WTC11 (cell line): ENCODE measurements around the gene PBX4. TPM values are rescaled to one million over a fixed set of nuclear protein-coding genes. Genes with fewer than 3 reads are reported as not detected.

ENCODE experiments used
- ATAC-seq: fragments of 200-7000 bp; cut with Tn5 transposase; 2 replicates; pipeline ENCODE4 v1.10.0; 2021; ENCODE audit warnings: mild to moderate bottlenecking, moderate library complexity
- CTCF ChIA-PET: fragments of 300-600 bp; sonication (Branson Sonifier 250); formaldehyde crosslinking; loops from one replicate; lab custom pipeline; 2021; ENCODE audit warnings: antibody characterized with exemption; lab: Charles Lee
- POLR2A ChIA-PET: fragments of 350-600 bp; sonication (Branson Sonifier 250); formaldehyde crosslinking; loops from one replicate; lab custom pipeline; 2021; ENCODE audit warnings: antibody characterized with exemption; lab: Charles Lee
- DNase-seq: peaks from one replicate; pipeline ENCODE4 v3.0.0; 2021; ENCODE audit warnings: low spot score
- H3K27ac Mint-ChIP-seq: 2 replicates; pipeline ENCODE4 v1.8.0; 2021; ENCODE audit warnings: mixed read lengths
- H3K27me3 Mint-ChIP-seq: 2 replicates; pipeline ENCODE4 v1.8.0; 2021; ENCODE audit warnings: low read depth, mild to moderate bottlenecking, moderate library complexity, mixed read lengths
- H3K36me3 Mint-ChIP-seq: 2 replicates; pipeline ENCODE4 v1.8.0; 2021; ENCODE audit warnings: mixed read lengths
- H3K4me1 Mint-ChIP-seq: 2 replicates; pipeline ENCODE4 v1.8.0; 2022; ENCODE audit warnings: mixed read lengths
- H3K4me3 Mint-ChIP-seq: 2 replicates; pipeline ENCODE4 v1.8.0; 2021; ENCODE audit warnings: mild to moderate bottlenecking, moderate library complexity, mixed read lengths
- H3K9me3 Mint-ChIP-seq: 2 replicates; pipeline ENCODE4 v1.8.0; 2021; ENCODE audit warnings: mixed read lengths
- CREB1 ChIP-seq: sonication (generic); formaldehyde crosslinking; IDR thresholded peaks from 2 replicates; pipeline ENCODE4 v1.8.0; 2023; ENCODE audit warnings: mild to moderate bottlenecking, missing genetic modification reagents
- ELF4 ChIP-seq: sonication (generic); formaldehyde crosslinking; IDR thresholded peaks from 2 replicates; pipeline ENCODE4 v1.8.1; 2022; ENCODE audit warnings: low read depth, mild to moderate bottlenecking, moderate library complexity, missing genetic modification reagents
- ESRRA ChIP-seq: sonication (generic); formaldehyde crosslinking; IDR thresholded peaks from 2 replicates; pipeline ENCODE4 v1.8.1; 2022; ENCODE audit warnings: mild to moderate bottlenecking, missing genetic modification reagents, borderline replicate concordance
- GABPB1 ChIP-seq: sonication (generic); formaldehyde crosslinking; IDR thresholded peaks from 2 replicates; pipeline ENCODE4 v1.8.1; 2023; ENCODE audit warnings: mild to moderate bottlenecking, missing genetic modification reagents
- JAZF1 ChIP-seq: fragments of 250-450 bp; sonication (Bioruptor Pico); IDR thresholded peaks from 2 replicates; pipeline ENCODE4 v1.9.0; 2021; ENCODE audit warnings: moderate library complexity, mild to moderate bottlenecking, inconsistent platforms
- MYBL2 ChIP-seq: sonication (generic); formaldehyde crosslinking; IDR thresholded peaks from 2 replicates; pipeline ENCODE4 v1.8.1; 2023; ENCODE audit warnings: mild to moderate bottlenecking, moderate library complexity, missing genetic modification reagents
- NFE2L1 ChIP-seq: sonication (generic); formaldehyde crosslinking; IDR thresholded peaks from 2 replicates; pipeline ENCODE4 v1.8.1; 2023; ENCODE audit warnings: missing genetic modification reagents
- RELA ChIP-seq: sonication (generic); formaldehyde crosslinking; IDR thresholded peaks from 2 replicates; pipeline ENCODE4 v1.8.1; 2022; ENCODE audit warnings: missing genetic modification reagents, mild to moderate bottlenecking, borderline replicate concordance
- RORB ChIP-seq: fragments of 250-450 bp; sonication (Bioruptor Pico); IDR thresholded peaks from 2 replicates; pipeline ENCODE4 v1.9.0; 2021; ENCODE audit warnings: mild to moderate bottlenecking
- SMAD3 ChIP-seq: sonication (generic); formaldehyde crosslinking; IDR thresholded peaks from 2 replicates; pipeline ENCODE4 v1.8.0; 2022; ENCODE audit warnings: missing genetic modification reagents, mild to moderate bottlenecking, borderline replicate concordance
- SP1 ChIP-seq: sonication (generic); formaldehyde crosslinking; conservative IDR thresholded peaks from 2 replicates; pipeline ENCODE4 v1.8.1; 2022; ENCODE audit warnings: missing genetic modification reagents
- TEAD1 ChIP-seq: sonication (generic); formaldehyde crosslinking; IDR thresholded peaks from 2 replicates; pipeline ENCODE4 v1.8.0; 2022; ENCODE audit warnings: mild to moderate bottlenecking, missing genetic modification reagents
- ZBTB21 ChIP-seq: sonication (generic); formaldehyde crosslinking; IDR thresholded peaks from 2 replicates; pipeline ENCODE4 v1.8.1; 2023; ENCODE audit warnings: mild to moderate bottlenecking, missing genetic modification reagents, borderline replicate concordance
- ZNF121 ChIP-seq: sonication (generic); formaldehyde crosslinking; IDR thresholded peaks from 2 replicates; pipeline ENCODE4 v1.8.0; 2023; ENCODE audit warnings: missing genetic modification reagents
- ZNF138 ChIP-seq: sonication (generic); formaldehyde crosslinking; conservative IDR thresholded peaks from 2 replicates; pipeline ENCODE4 v1.8.1; 2022; ENCODE audit warnings: mild to moderate bottlenecking, moderate library complexity, missing genetic modification reagents
- ZNF317 ChIP-seq: sonication (generic); formaldehyde crosslinking; IDR thresholded peaks from 2 replicates; pipeline ENCODE4 v1.8.1; 2023; ENCODE audit warnings: low read depth, mild to moderate bottlenecking, moderate library complexity, missing genetic modification reagents, borderline replicate concordance
- ZNF416 ChIP-seq: fragments of 250-450 bp; sonication (Bioruptor Pico); IDR thresholded peaks from 2 replicates; pipeline ENCODE4 v1.9.0; 2021; ENCODE audit warnings: mild to moderate bottlenecking, inconsistent platforms
- total RNA-seq: library from RNA; stranded (reverse); gene quantifications from 3 replicates; pipeline ENCODE4 v1.2.3, GENCODE V29; 2021
- TF ChIP-seq, protein P1 (sequence below): sonication (generic); formaldehyde crosslinking; conservative IDR thresholded peaks from 2 replicates; pipeline ENCODE4 v1.8.1; 2023; ENCODE audit warnings: mild to moderate bottlenecking, low read depth, missing genetic modification reagents, moderate library complexity
- TF ChIP-seq, protein P2 (sequence below): sonication (generic); formaldehyde crosslinking; IDR thresholded peaks from 2 replicates; pipeline ENCODE4 v1.8.0; 2022; ENCODE audit warnings: mild to moderate bottlenecking, missing genetic modification reagents
- TF ChIP-seq, protein P3 (sequence below): sonication (generic); formaldehyde crosslinking; IDR thresholded peaks from 2 replicates; pipeline ENCODE4 v1.8.0; 2022; ENCODE audit warnings: mild to moderate bottlenecking, missing genetic modification reagents
- TF ChIP-seq, protein P4 (sequence below): fragments of 250-450 bp; sonication (Bioruptor Pico); IDR thresholded peaks from 2 replicates; pipeline ENCODE4 v1.9.0; 2021; ENCODE audit warnings: moderate library complexity, mild to moderate bottlenecking, inconsistent platforms, borderline replicate concordance
- TF ChIP-seq, protein P5 (sequence below): sonication (generic); formaldehyde crosslinking; IDR thresholded peaks from 2 replicates; pipeline ENCODE4 v1.8.0; 2023; ENCODE audit warnings: missing genetic modification reagents, mild to moderate bottlenecking, borderline replicate concordance
- TF ChIP-seq, protein P6 (sequence below): fragments of 250-450 bp; sonication (Bioruptor Pico); conservative IDR thresholded peaks from 2 replicates; pipeline ENCODE4 v1.9.0; 2021; ENCODE audit warnings: mild to moderate bottlenecking

PBX4 gene
- total RNA-seq, 1 experiment from 2014 or later, result 3.2 TPM

DNA sequence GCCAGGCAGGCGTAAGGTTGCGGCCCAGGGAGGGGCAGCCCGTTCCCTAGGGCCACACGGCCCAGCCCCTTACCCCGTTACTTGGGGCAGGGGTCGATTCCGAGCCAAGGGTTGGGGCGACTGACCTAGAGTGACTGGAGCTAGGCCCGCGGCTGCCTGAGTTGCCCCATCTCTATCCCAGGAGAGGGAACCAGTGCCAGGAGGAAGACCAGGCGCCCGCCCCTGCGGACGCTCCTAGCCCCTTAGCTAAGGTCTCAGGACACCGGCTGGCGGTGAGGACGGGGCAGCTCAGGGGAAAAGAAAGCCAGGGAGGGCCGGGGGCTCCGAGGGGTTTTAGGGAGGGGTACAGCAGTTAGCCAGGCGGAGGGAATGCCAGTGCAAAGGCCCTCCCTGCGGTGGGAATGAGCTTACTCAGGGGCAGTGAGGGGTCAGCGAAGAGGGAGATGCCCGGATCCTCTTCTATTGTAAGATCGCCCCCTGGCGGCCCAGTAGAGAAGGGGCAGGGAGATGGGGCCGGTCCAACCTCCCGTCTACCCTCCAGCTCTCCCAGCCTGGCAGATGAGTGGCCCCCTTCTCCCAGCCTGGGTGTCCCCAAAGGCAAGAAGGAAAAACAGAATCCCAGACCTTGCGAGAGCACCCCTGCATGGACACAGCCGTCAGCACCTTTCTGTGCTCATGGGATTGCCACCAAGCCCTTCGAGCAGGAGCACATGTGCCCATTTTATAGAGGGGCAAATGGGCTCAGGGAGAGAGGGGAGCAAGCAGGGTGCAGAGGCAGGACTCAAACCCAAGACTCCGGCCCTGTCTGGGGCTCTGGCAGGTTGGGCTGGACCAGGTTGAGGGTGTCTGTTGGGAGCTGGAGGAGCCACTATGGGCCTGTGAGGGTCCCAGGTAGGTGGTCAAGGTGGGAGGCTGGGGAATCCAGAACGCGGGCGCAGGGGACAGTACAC is 64.1 kb downstream of the PBX4 start (continued):
- TF ChIP-seq, protein P1, sequence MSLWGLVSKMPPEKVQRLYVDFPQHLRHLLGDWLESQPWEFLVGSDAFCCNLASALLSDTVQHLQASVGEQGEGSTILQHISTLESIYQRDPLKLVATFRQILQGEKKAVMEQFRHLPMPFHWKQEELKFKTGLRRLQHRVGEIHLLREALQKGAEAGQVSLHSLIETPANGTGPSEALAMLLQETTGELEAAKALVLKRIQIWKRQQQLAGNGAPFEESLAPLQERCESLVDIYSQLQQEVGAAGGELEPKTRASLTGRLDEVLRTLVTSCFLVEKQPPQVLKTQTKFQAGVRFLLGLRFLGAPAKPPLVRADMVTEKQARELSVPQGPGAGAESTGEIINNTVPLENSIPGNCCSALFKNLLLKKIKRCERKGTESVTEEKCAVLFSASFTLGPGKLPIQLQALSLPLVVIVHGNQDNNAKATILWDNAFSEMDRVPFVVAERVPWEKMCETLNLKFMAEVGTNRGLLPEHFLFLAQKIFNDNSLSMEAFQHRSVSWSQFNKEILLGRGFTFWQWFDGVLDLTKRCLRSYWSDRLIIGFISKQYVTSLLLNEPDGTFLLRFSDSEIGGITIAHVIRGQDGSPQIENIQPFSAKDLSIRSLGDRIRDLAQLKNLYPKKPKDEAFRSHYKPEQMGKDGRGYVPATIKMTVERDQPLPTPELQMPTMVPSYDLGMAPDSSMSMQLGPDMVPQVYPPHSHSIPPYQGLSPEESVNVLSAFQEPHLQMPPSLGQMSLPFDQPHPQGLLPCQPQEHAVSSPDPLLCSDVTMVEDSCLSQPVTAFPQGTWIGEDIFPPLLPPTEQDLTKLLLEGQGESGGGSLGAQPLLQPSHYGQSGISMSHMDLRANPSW (CRISPR knock-in tag), result no peak
- TF ChIP-seq, protein P2, sequence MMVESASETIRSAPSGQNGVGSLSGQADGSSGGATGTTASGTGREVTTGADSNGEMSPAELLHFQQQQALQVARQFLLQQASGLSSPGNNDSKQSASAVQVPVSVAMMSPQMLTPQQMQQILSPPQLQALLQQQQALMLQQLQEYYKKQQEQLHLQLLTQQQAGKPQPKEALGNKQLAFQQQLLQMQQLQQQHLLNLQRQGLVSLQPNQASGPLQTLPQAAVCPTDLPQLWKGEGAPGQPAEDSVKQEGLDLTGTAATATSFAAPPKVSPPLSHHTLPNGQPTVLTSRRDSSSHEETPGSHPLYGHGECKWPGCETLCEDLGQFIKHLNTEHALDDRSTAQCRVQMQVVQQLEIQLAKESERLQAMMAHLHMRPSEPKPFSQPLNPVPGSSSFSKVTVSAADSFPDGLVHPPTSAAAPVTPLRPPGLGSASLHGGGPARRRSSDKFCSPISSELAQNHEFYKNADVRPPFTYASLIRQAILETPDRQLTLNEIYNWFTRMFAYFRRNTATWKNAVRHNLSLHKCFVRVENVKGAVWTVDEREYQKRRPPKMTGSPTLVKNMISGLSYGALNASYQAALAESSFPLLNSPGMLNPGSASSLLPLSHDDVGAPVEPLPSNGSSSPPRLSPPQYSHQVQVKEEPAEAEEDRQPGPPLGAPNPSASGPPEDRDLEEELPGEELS (CRISPR knock-in tag), result no peak
- TF ChIP-seq SP1 (CRISPR knock-in tag), result 0 out of 2 replicates have a peak, but pooled peaks have one; percentile 26
- no peak for TF ChIP-seq JAZF1
- no peak for TF ChIP-seq CREB1 (CRISPR knock-in tag)
- TF ChIP-seq TEAD1 (CRISPR knock-in tag), result 0 out of 2 replicates have a peak, but pooled peaks have one; percentile 26
- no peak for TF ChIP-seq ESRRA (CRISPR knock-in tag)
- no peak for TF ChIP-seq GABPB1
- TF ChIP-seq, protein P3, sequence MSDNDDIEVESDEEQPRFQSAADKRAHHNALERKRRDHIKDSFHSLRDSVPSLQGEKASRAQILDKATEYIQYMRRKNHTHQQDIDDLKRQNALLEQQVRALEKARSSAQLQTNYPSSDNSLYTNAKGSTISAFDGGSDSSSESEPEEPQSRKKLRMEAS (CRISPR knock-in tag), result no peak
- TF ChIP-seq SMAD3 (CRISPR knock-in tag), result no peak
- TF ChIP-seq NFE2L1 (CRISPR knock-in tag), result no peak
- TF ChIP-seq MYBL2 (CRISPR knock-in tag), result no peak

DNA sequence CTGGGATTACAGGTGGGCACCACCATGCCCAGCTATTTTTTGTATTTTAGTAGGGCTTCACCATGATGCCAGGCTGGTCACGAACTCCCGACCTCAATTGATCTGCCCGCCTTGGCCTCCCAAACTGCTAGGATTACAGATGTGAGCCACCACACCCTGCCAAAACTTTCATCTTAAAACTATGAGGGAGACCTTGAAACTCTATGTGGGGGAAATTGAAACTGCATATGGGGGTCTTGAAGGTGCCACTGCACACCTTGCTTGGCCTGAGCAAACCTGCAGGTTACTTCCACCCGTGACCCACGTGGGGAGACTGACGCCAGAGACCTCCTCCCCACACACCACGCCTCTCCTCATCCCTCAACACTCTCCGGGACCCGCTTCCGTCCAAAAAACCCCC is 64.8 kb downstream of the PBX4 start:
- no peak overlapping the region for H3K4me3 Mint-ChIP-seq
- no peaks in the 10 kb centered on the region for H3K4me1 Mint-ChIP-seq
- POLR2A ChIA-PET, result interaction anchor here (1.0 to 1.1 kb wide), 3 partner anchors 21 to 395 kb away, joined by 3 to 6 read pairs (median 3); partner anchors contain the start of gene GMIP
- no peak for ATAC-seq
- H3K27ac Mint-ChIP-seq, result no peak overlapping the region
- CTCF ChIA-PET, result interaction anchor here (0.7 to 9.9 kb wide), 58 partner anchors 8 to 406 kb away, joined by 3 to 408 read pairs (median 5); partner anchors contain the start of genes CILP2, GATAD2A, GMIP and LPAR2
- H3K9me3 Mint-ChIP-seq, result no peaks in the 10 kb centered on the region
- no peaks in the 10 kb centered on the region for H3K36me3 Mint-ChIP-seq
- no peak for DNase-seq
- no peaks in the 10 kb centered on the region for H3K27me3 Mint-ChIP-seq
- TF ChIP-seq ZNF416 (no peak), ZNF138 (CRISPR knock-in tag) (no peak), ZNF121 (CRISPR knock-in tag) (no peak), RORB (CRISPR knock-in tag) (no peak), ZNF317 (no peak), ZBTB21 (CRISPR knock-in tag) (no peak), ELF4 (CRISPR knock-in tag) (no peak), RELA (CRISPR knock-in tag) (no peak)
- TF ChIP-seq, protein P4, sequence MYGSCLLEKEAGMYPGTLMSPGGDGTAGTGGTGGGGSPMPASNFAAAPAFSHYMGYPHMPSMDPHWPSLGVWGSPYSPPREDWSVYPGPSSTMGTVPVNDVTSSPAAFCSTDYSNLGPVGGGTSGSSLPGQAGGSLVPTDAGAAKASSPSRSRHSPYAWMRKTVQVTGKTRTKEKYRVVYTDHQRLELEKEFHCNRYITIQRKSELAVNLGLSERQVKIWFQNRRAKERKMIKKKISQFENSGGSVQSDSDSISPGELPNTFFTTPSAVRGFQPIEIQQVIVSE (CRISPR knock-in tag), result no peak
- TF ChIP-seq, protein P5, sequence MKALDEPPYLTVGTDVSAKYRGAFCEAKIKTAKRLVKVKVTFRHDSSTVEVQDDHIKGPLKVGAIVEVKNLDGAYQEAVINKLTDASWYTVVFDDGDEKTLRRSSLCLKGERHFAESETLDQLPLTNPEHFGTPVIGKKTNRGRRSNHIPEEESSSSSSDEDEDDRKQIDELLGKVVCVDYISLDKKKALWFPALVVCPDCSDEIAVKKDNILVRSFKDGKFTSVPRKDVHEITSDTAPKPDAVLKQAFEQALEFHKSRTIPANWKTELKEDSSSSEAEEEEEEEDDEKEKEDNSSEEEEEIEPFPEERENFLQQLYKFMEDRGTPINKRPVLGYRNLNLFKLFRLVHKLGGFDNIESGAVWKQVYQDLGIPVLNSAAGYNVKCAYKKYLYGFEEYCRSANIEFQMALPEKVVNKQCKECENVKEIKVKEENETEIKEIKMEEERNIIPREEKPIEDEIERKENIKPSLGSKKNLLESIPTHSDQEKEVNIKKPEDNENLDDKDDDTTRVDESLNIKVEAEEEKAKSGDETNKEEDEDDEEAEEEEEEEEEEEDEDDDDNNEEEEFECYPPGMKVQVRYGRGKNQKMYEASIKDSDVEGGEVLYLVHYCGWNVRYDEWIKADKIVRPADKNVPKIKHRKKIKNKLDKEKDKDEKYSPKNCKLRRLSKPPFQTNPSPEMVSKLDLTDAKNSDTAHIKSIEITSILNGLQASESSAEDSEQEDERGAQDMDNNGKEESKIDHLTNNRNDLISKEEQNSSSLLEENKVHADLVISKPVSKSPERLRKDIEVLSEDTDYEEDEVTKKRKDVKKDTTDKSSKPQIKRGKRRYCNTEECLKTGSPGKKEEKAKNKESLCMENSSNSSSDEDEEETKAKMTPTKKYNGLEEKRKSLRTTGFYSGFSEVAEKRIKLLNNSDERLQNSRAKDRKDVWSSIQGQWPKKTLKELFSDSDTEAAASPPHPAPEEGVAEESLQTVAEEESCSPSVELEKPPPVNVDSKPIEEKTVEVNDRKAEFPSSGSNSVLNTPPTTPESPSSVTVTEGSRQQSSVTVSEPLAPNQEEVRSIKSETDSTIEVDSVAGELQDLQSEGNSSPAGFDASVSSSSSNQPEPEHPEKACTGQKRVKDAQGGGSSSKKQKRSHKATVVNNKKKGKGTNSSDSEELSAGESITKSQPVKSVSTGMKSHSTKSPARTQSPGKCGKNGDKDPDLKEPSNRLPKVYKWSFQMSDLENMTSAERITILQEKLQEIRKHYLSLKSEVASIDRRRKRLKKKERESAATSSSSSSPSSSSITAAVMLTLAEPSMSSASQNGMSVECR (CRISPR knock-in tag), result no peak
- TF ChIP-seq, protein P6, sequence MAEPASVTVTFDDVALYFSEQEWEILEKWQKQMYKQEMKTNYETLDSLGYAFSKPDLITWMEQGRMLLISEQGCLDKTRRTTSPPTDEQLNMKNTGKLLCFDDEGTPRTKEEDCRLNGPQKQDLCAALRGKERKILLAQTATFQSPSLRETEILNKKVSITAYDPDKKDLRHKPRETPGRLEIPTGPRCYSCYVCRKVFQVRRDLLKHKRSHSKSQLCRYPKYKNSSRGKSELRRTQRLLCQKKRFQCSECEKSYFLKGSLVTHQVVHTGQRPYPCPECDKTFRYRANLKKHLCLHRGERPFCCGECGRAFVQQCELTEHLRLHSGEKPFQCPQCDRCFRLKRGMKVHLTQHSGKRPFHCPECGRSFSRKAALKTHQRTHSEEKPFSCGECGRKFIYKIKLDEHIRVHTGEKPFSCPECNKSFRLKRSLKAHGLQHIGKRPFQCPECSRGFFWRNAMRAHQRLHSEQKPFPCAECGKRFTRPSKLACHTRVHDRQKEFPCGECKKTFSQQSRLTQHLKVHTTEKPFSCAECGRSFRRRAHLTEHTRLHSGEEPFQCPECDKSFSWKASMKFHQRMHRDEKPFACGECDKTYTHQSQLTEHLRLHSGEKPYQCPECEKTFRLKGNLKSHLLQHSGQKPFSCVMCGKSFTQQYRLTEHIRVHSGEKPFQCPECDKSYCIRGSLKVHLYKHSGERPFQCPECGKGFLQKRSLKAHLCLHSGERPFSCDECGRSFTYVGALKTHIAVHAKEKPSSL (CRISPR knock-in tag), result no peak
